ENCODE measurements around the gene CXCL8.

GRCh38 chr4:73704314-73705055 is 35.9 kb upstream of the CXCL8 start:
- TF ChIP-seq CTCF (conservative IDR thresholded peaks at IDR 0.05): no peak
- TF ChIP-seq ZFX (IDR thresholded peaks at IDR 0.05): no peak
